Glutamatergic neuron (in vitro differentiated cells): ENCODE results near the gene MAP7D2. TPM values are rescaled to one million over a fixed set of nuclear protein-coding genes. Genes with fewer than 3 reads are reported as not detected.

Experiments used
- DNase-seq: peaks from one replicate; pipeline ENCODE4 v3.0.0; 2022
- H3K27ac Mint-ChIP-seq: one replicate; pipeline ENCODE4 v1.8.0; 2020; ENCODE audit warnings: mild to moderate bottlenecking, mixed read lengths, inconsistent platforms; ENCODE audit not compliant: unreplicated experiment
- H3K27me3 Mint-ChIP-seq: one replicate; pipeline ENCODE4 v1.8.0; 2020; ENCODE audit warnings: mild to moderate bottlenecking, moderate library complexity, mixed read lengths, inconsistent platforms; ENCODE audit not compliant: unreplicated experiment
- H3K36me3 Mint-ChIP-seq: one replicate; pipeline ENCODE4 v1.8.0; 2020; ENCODE audit warnings: mild to moderate bottlenecking, mixed read lengths, inconsistent platforms; ENCODE audit not compliant: unreplicated experiment
- H3K4me1 Mint-ChIP-seq: one replicate; pipeline ENCODE4 v1.8.0; 2020; ENCODE audit warnings: mild to moderate bottlenecking, low read depth, mixed read lengths, inconsistent platforms; ENCODE audit not compliant: unreplicated experiment
- H3K4me3 Mint-ChIP-seq: one replicate; pipeline ENCODE4 v1.8.0; 2020; ENCODE audit warnings: mild to moderate bottlenecking, mixed read lengths, inconsistent platforms; ENCODE audit not compliant: unreplicated experiment
- H3K9me3 Mint-ChIP-seq: one replicate; pipeline ENCODE4 v1.8.0; 2020; ENCODE audit warnings: mild to moderate bottlenecking, moderate library complexity, mixed read lengths, inconsistent platforms; ENCODE audit not compliant: unreplicated experiment
- CTCF ChIP-seq: fragments of 200-600 bp; sonication (generic); IDR thresholded peaks from one replicate; pipeline ENCODE4 v1.5.0; 2021; ENCODE audit not compliant: partially characterized antibody, unreplicated experiment
- total RNA-seq: library from RNA; stranded (reverse); fragmentation: NEBNext Ultra II Directional; extraction: Animal tissue kit (Norgen Biotek cat#: 25700); gene quantifications from one replicate; pipeline ENCODE4 v1.2.1, GENCODE V29; 2021; ENCODE audit not compliant: unreplicated experiment

Gene MAP7D2
- total RNA-seq, 1 donor from 2014 or later, result 3.0 TPM

- H3K27ac Mint-ChIP-seq, result peak overlapping the region; percentile 82
Measured at GRCh38 chrX:19990151-19990555, 126.6 kb downstream of the MAP7D2 start.

GRCh38 chrX:19987856-19988255 is 128.9 kb downstream of the MAP7D2 start:
- H3K36me3 Mint-ChIP-seq, result no peaks in the 10 kb centered on the region
- H3K4me3 Mint-ChIP-seq, result no peak overlapping the region
- no peak overlapping the region for H3K27ac Mint-ChIP-seq
- DNase-seq, result no peak
- peaks cover 8% of the 10 kb centered on the region for H3K27me3 Mint-ChIP-seq
- H3K4me1 Mint-ChIP-seq, result no peaks in the 10 kb centered on the region
- TF ChIP-seq CTCF, result no peak
- peaks cover 6% of the 10 kb centered on the region for H3K9me3 Mint-ChIP-seq

More at GRCh38 chrX:19990151-19990555, 126.6 kb downstream of the MAP7D2 start:
- no peaks in the 10 kb centered on the region for H3K4me1 Mint-ChIP-seq
- no peak for DNase-seq
- no peaks in the 10 kb centered on the region for H3K36me3 Mint-ChIP-seq
- TF ChIP-seq CTCF, result no peak
- peaks cover 8% of the 10 kb centered on the region for H3K27me3 Mint-ChIP-seq
- H3K9me3 Mint-ChIP-seq, result peaks cover 6% of the 10 kb centered on the region
- peak overlapping the region; percentile 91 for H3K4me3 Mint-ChIP-seq

GRCh38 chrX:19986531-19986930 is 130.2 kb downstream of the MAP7D2 start:
- Mint-ChIP-seq H3K27ac (no peak overlapping the region), H3K27me3 (peaks cover 5% of the 10 kb centered on the region), H3K4me1 (peaks cover 4% of the 10 kb centered on the region), H3K4me3 (no peak overlapping the region), H3K9me3 (peaks cover 3% of the 10 kb centered on the region), H3K36me3 (no peaks in the 10 kb centered on the region)
- TF ChIP-seq CTCF, result no peak
- DNase-seq, result no peak

- Mint-ChIP-seq H3K4me3 (peak overlapping the region; percentile 22), H3K9me3 (peaks cover 1% of the 10 kb centered on the region), H3K36me3 (peaks cover 13% of the 10 kb centered on the region), H3K4me1 (peaks cover 4% of the 10 kb centered on the region), H3K27me3 (no peaks in the 10 kb centered on the region), H3K27ac (peak overlapping the region; percentile 24)
- no peak for DNase-seq
- TF ChIP-seq CTCF, result no peak
Measured at GRCh38 chrX:19981947-19982346, 134.8 kb downstream of the MAP7D2 start.

- Mint-ChIP-seq H3K36me3 (peaks cover 16% of the 10 kb centered on the region), H3K27ac (no peak overlapping the region), H3K9me3 (peaks cover 5% of the 10 kb centered on the region), H3K4me3 (no peak overlapping the region), H3K27me3 (no peaks in the 10 kb centered on the region), H3K4me1 (no peaks in the 10 kb centered on the region)
- no peak for TF ChIP-seq CTCF
- no peak for DNase-seq
Measured at GRCh38 chrX:19975845-19976244, 140.9 kb downstream of the MAP7D2 start.
